ENCODE measurements around the gene CARMIL1.

- TF ChIP-seq POLR2A (IDR thresholded peaks at IDR 0.05) = no peak
- TF ChIP-seq, protein P1, sequence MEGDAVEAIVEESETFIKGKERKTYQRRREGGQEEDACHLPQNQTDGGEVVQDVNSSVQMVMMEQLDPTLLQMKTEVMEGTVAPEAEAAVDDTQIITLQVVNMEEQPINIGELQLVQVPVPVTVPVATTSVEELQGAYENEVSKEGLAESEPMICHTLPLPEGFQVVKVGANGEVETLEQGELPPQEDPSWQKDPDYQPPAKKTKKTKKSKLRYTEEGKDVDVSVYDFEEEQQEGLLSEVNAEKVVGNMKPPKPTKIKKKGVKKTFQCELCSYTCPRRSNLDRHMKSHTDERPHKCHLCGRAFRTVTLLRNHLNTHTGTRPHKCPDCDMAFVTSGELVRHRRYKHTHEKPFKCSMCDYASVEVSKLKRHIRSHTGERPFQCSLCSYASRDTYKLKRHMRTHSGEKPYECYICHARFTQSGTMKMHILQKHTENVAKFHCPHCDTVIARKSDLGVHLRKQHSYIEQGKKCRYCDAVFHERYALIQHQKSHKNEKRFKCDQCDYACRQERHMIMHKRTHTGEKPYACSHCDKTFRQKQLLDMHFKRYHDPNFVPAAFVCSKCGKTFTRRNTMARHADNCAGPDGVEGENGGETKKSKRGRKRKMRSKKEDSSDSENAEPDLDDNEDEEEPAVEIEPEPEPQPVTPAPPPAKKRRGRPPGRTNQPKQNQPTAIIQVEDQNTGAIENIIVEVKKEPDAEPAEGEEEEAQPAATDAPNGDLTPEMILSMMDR (IDR thresholded peaks at IDR 0.05) = no peak
These were observed 245.4 kb downstream of the CARMIL1 start for GRCh38 chr6:25524542-25524941.
